ENCODE results near the gene DHX8. TPM values are rescaled to one million over a fixed set of nuclear protein-coding genes. Genes with fewer than 3 reads are reported as not detected.

DHX8 gene
- total RNA-seq, 1 donor from 2014 or later = 71.9 TPM

- no peak for DNase-seq
- Mint-ChIP-seq H3K4me1 (ENCODE audit: low read depth, unreplicated experiment) (no peaks in the 10 kb centered on the region), H3K4me3 (ENCODE audit: unreplicated experiment) (no peak overlapping the region), H3K27me3 (ENCODE audit: unreplicated experiment) (no peaks in the 10 kb centered on the region), H3K9me3 (ENCODE audit: unreplicated experiment) (no peaks in the 10 kb centered on the region), H3K36me3 (ENCODE audit: unreplicated experiment) (peaks cover 5% of the 10 kb centered on the region), H3K27ac (ENCODE audit: unreplicated experiment) (no peak overlapping the region)
- TF ChIP-seq, protein P1, sequence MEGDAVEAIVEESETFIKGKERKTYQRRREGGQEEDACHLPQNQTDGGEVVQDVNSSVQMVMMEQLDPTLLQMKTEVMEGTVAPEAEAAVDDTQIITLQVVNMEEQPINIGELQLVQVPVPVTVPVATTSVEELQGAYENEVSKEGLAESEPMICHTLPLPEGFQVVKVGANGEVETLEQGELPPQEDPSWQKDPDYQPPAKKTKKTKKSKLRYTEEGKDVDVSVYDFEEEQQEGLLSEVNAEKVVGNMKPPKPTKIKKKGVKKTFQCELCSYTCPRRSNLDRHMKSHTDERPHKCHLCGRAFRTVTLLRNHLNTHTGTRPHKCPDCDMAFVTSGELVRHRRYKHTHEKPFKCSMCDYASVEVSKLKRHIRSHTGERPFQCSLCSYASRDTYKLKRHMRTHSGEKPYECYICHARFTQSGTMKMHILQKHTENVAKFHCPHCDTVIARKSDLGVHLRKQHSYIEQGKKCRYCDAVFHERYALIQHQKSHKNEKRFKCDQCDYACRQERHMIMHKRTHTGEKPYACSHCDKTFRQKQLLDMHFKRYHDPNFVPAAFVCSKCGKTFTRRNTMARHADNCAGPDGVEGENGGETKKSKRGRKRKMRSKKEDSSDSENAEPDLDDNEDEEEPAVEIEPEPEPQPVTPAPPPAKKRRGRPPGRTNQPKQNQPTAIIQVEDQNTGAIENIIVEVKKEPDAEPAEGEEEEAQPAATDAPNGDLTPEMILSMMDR (IDR thresholded peaks at IDR 0.05; ENCODE audit: partially characterized antibody, unreplicated experiment) = no peak
These were observed 31.9 kb downstream of the DHX8 start for GRCh38 chr17:43515656-43516055.

- no peaks in the 10 kb centered on the region for H3K4me1 Mint-ChIP-seq (ENCODE audit: low read depth, unreplicated experiment)
- H3K27ac Mint-ChIP-seq (ENCODE audit: unreplicated experiment) = no peak overlapping the region
- H3K27me3 Mint-ChIP-seq (ENCODE audit: unreplicated experiment) = no peaks in the 10 kb centered on the region
- H3K9me3 Mint-ChIP-seq (ENCODE audit: unreplicated experiment) = no peaks in the 10 kb centered on the region
- no peak for DNase-seq
- no peak overlapping the region for H3K4me3 Mint-ChIP-seq (ENCODE audit: unreplicated experiment)
- TF ChIP-seq, protein P1 (IDR thresholded peaks at IDR 0.05; ENCODE audit: partially characterized antibody, unreplicated experiment) = no peak
- peaks cover 4% of the 10 kb centered on the region for H3K36me3 Mint-ChIP-seq (ENCODE audit: unreplicated experiment)
These were observed 33.4 kb downstream of the DHX8 start for GRCh38 chr17:43517161-43517560.

- no peak overlapping the region for H3K4me3 Mint-ChIP-seq (ENCODE audit: unreplicated experiment)
- H3K36me3 Mint-ChIP-seq (ENCODE audit: unreplicated experiment) = no peaks in the 10 kb centered on the region
- no peaks in the 10 kb centered on the region for H3K27me3 Mint-ChIP-seq (ENCODE audit: unreplicated experiment)
- no peaks in the 10 kb centered on the region for H3K4me1 Mint-ChIP-seq (ENCODE audit: low read depth, unreplicated experiment)
- TF ChIP-seq, protein P1 (IDR thresholded peaks at IDR 0.05; ENCODE audit: partially characterized antibody, unreplicated experiment) = no peak
- H3K9me3 Mint-ChIP-seq (ENCODE audit: unreplicated experiment) = no peaks in the 10 kb centered on the region
- no peak for DNase-seq
- no peak overlapping the region for H3K27ac Mint-ChIP-seq (ENCODE audit: unreplicated experiment)
These were observed 34.0 kb downstream of the DHX8 start for GRCh38 chr17:43517615-43518386.

GRCh38 chr17:43521389-43521788 lies 37.6 kb downstream of the DHX8 start:
- Mint-ChIP-seq H3K4me1 (ENCODE audit: low read depth, unreplicated experiment) (no peaks in the 10 kb centered on the region), H3K4me3 (ENCODE audit: unreplicated experiment) (no peak overlapping the region), H3K27ac (ENCODE audit: unreplicated experiment) (no peak overlapping the region), H3K9me3 (ENCODE audit: unreplicated experiment) (no peaks in the 10 kb centered on the region), H3K36me3 (ENCODE audit: unreplicated experiment) (no peaks in the 10 kb centered on the region), H3K27me3 (ENCODE audit: unreplicated experiment) (no peaks in the 10 kb centered on the region)
- TF ChIP-seq, protein P1 (IDR thresholded peaks at IDR 0.05; ENCODE audit: partially characterized antibody, unreplicated experiment) = no peak
- DNase-seq = no peak

DNA sequence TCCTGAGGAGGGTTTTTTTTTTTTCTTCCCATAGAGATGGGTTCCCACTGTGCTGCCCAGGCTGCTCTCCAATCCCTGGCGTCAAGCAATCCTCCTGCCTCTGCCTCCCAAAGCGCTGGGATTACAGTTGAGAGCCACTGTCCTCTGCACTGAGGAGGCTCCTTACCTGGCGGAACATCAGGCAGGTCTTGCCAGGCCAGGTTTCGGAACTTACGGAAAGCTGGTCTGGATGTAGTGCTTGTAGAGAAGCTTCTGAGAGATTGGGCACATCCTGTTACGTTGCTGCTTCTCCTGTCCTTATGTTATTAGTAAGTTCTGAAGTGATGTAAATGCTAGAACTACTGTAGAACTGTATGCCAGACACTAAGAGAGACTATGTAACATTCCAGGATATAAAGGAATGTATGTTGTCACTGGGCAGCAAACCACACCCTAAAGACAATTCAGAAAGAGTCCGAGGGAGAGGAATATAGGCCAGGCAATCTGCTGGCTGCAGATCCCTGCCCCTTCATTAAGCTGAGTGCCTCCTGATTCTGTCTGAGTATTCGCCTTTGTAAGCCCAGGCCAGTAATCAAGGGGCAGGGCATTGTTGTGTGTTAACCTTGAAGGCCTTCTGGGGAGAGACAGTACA lies 41.3 kb downstream of the DHX8 start:
- H3K27ac Mint-ChIP-seq (ENCODE audit: unreplicated experiment) = no peak overlapping the region
- H3K36me3 Mint-ChIP-seq (ENCODE audit: unreplicated experiment) = no peaks in the 10 kb centered on the region
- no peaks in the 10 kb centered on the region for H3K27me3 Mint-ChIP-seq (ENCODE audit: unreplicated experiment)
- H3K9me3 Mint-ChIP-seq (ENCODE audit: unreplicated experiment) = no peaks in the 10 kb centered on the region
- TF ChIP-seq, protein P1 (IDR thresholded peaks at IDR 0.05; ENCODE audit: partially characterized antibody, unreplicated experiment) = no peak
- DNase-seq = no peak
- peaks cover 6% of the 10 kb centered on the region for H3K4me1 Mint-ChIP-seq (ENCODE audit: low read depth, unreplicated experiment)
- no peak overlapping the region for H3K4me3 Mint-ChIP-seq (ENCODE audit: unreplicated experiment)
